GF-D8 (cell line): ENCODE results near the gene GPR156.
"Not testable (repeated sequence)": the region's sequence is repeated elsewhere in the genome, so short reads cannot be mapped to it uniquely, and the experiment has no call there.

Experiments
- DNase-seq: peaks from one replicate; lab custom pipeline; 2025; lab: John Stamatoyannopoulos, UW

Gene GPR156

GRCh38 chr3:120284747-120285507, at the start of gene GPR156:
Gene GPR156, minus strand, starts transcription at chr3:120285222. Its CDS starts 41,124 bp downstream, at chr3:120244098.
- DNase-seq: no peak

DNA sequence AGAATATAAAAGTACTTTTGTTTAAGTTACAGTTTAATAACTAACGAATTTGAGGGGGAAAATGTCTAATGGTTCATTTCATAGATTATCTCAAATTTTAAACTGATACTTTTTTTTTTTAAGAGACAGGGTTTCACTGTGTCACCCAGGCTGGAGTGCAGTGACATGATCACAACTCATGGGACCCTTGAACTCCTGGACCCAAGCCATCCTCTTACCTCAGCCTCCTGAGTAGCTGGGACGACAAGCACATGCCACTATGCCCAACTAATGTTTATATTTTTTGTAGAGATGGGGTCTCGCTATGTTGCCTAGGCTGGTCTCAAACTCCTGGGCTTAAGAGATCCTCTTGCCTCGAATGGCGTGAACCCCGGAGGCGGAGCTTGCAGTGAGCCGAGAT, 47.6 kb upstream of the GPR156 start:
- no peak for DNase-seq

DNA sequence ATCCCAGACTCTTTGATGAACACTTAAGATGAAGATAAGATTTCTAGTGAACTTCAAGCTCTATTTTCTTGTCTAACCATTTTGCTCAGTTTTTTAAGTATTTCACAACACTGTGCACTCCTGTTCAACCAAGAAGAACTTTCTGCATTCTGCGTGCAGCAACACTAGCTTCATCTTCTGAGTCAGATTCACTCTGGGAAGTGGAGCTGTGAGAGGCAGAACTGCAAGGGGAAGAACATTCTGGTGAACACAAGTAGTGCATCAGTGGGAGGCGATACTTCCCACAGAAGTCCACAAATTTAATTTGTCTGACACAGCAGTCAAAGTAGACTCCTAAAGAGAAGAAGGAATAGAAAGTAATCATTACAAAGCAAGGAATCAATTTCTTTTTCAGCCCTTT, 46.1 kb upstream of the GPR156 start:
- DNase-seq: no peak

DNA sequence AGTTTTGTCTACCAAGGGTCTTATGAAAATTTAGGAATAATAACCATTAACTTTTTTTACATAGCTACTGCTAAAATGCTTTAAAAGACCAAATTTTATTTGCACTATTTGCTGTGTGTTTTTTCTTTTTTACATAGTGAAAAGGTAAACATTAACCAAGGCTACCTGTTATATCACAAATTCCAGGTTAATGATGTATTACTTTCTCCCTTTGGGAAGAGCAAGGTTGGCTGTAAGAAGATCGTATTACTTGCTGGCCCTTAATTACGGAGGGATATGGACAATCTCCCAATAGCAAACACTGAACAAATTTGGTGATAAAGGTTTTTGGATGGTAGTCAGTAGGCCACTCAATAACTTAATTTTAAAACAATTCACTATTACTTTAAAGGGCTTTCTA, 41.8 kb upstream of the GPR156 start:
- no peak for DNase-seq

DNA sequence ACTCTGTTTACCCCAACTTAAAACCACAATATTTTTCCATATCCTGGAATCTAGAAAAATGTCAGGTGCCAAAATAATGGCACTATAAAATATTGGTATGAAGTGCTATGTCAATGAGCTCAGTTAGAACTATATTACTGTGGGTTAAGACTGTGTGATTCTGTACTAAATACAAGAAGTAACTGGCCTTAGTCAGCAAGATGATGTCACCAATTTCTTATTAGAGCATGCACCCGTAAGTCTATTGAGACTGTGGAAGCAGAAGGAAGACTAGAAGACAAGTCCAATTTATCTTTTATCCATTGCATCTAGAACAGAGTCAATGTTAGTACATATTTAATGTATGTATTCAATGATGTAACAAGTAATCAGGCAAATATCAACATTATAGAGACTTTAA, 39.2 kb upstream of the GPR156 start:
- DNase-seq: no peak

DNA sequence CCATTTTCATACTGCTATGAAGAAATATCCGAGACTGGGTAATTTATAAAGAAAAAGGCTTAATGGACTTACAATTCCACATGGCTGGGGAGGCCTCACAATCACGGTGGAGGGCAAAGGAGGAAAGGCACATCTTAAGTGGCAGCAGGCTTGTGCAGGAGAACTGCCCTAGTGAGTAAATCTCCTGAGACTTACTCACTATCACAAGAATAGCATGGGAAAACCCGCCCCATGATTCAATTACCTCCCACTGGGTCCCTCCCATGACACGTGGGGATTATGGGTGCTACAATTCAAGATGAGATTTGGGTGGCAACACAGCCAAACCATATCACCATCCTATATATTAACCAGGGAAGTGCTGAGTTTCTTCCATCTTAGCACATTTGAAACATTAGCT, 38.7 kb upstream of the GPR156 start:
- DNase-seq: not testable (repeated sequence)

DNA sequence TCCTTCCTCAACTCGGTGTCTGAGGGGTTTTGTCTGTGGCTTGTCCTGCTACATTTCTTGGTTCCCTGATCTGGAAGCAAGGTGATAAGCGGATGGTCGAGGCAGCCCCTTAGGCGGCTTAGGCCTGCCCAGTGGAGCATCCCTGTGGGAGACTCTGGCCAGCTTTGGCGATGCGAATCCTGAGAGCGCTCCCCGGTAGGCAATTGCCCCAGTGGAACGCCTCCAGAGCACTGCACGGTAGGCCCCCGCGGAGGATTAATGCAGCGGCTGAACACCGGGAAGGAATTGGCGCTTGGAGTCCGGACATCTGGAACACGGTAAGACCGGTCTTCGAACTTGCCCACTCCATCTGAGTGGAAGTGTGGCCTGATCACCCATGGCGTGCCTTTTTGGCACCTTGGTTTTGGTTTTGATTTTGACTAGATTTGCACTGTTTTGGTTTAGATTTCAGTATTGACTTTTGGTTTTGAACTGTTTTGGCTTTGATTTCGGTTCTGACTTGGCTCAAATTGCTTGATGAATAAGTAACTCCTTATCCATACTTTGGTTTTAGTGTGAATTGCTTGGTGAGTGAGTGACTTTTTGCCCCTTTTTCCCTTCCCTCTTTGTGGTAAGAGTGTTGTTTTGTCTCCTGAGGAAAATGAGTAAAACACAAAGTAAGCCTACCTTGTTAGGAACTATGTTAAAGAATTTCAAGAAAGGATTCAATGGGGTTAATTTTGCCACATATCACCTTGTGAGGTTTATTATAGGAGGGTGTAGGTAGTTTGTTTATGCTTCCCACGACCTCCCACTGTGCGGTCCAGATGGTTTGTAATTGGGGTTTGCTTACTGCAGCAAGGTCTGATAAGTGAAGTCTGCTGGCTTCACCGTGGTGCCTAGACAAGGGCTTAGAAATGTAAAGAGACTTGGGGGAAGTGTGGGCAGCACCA, 27.1 kb upstream of the GPR156 start:
- DNase-seq: no peak

GRCh38 chr3:120306519-120307455, 21.8 kb upstream of the GPR156 start:
- DNase-seq: no peak

- no peak for DNase-seq
Observed at GRCh38 chr3:120304616-120305015, 19.6 kb upstream of the GPR156 start.

- DNase-seq: no peak
Observed at GRCh38 chr3:120302361-120302760, 17.3 kb upstream of the GPR156 start.

DNA sequence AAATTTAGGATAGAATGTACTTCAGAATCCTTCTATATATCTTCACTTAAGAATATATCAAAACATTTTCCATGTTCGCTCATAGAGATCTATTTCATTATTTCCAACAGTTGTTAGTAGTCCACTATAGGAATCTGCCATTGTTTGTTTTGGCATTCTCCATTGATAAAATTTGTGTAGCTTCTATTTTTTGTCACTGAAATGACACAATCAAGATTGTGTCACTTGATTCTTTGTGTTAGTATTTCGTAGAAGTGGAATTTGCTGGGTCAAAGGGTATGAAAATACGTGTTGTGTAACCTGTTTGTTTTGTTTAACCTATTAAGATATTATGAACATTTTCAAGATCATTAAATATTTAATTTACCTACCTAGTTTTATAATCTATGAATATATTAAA, 15.9 kb upstream of the GPR156 start:
- DNase-seq: no peak

DNA sequence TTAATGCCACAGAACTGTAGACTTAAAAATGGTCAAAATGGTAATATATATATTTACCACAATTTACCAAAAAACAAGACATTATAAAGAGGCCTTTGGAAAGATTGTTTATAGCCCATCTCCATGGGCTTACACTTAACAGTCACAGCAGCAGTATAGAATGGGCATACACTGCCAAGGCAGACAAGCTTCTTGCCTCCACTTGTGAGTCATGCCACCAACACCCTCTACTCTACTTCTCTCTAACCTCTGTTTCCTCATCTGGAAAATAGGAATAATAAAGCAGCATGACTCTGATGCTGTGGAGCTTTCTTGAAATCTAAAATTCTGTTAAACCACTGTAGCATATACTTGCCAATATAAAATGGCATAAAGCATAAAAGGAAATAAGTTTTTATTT, 14.4 kb upstream of the GPR156 start:
- no peak for DNase-seq

DNA sequence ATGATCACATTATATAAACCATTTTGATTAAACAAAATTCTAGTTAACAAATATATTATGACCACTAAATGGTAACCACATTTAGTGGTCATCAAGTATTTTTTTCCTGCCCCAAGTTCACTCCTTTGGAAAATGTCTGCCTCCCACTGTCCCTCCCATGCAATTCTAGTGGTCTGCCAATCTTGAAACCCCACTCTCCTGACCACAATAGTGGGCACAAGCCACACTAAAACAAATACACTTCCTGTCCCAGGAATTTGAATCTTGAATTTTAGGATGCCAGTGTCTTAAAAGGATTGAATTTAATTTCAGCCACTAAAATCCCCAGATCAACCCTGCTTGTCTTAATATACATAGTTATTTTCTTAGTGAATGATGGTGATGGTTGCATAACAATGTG, 14.0 kb upstream of the GPR156 start:
- DNase-seq: no peak

- not testable (repeated sequence) for DNase-seq
Observed at GRCh38 chr3:120291552-120291951, 6.5 kb upstream of the GPR156 start.

GRCh38 chr3:120289636-120290035, 4.6 kb upstream of the GPR156 start:
- no peak for DNase-seq

GRCh38 chr3:120286465-120286864, 1.4 kb upstream of the GPR156 start:
- DNase-seq: no peak

- no peak for DNase-seq
Observed at GRCh38 chr3:120285508-120285841, 453 bp upstream of the GPR156 start.

GRCh38 chr3:120281261-120281660, 3.8 kb downstream of the GPR156 start:
- DNase-seq: no peak

- no peak for DNase-seq
Observed at GRCh38 chr3:120280566-120280965, 4.5 kb downstream of the GPR156 start.

- no peak for DNase-seq
Observed at GRCh38 chr3:120280026-120280425, 5.0 kb downstream of the GPR156 start.

GRCh38 chr3:120276767-120277166, 8.3 kb downstream of the GPR156 start:
- DNase-seq: no peak

DNA sequence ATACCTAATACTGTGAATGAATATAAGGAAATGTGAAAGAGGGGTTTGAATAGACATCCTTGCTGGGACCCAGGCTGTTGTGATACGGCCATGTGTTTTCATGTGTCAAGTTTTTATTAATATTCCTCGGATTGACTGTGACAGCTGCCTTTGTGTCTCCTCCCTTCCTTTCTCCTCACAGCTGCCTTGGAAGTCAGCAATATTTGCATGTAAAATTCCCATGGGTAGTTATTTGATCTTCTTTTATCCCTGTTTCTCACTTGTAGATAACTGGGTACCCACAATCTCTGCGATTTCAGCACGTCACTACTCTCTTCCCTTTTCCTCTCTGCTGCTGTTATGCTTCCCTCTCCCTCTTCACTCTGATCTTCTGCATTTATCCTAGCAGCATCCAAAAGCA, 9.4 kb downstream of the GPR156 start:
- no peak for DNase-seq
